Hindlimb muscle (tissue), 1 donor: ENCODE results near the gene ARID1B. TPM values are rescaled to one million over a fixed set of nuclear protein-coding genes. Genes with fewer than 3 reads are reported as not detected.

Source experiments
- DNase-seq: peaks from one replicate; pipeline ENCODE4 v3.0.0-alpha.2; 2013
- polyA plus RNA-seq: library from polyadenylated mRNA; unstranded; fragments of 120-200 nt; gene quantifications from one replicate; pipeline ENCODE4 v1.2.1, GENCODE V29; 2013; ENCODE audit not compliant: insufficient read length

ARID1B gene
- polyA plus RNA-seq, 1 donor = 76.6 TPM

DNA sequence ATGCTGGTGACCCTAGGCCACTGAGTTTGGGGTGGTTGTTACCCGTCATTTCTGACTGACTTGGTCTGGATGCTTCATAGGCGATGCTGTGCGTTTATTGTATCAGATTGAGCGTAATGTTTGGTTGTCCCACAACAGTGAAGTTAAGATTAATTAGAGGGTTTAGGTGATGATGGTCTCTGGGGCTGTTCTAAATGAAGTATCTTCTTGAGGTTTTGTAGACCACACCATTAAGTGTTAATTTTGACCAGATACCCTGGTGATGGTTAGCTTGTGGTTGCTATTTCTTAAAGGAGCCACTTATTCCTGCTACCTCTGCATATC lies 132.8 kb downstream of the ARID1B start:
- no peak for DNase-seq

DNA sequence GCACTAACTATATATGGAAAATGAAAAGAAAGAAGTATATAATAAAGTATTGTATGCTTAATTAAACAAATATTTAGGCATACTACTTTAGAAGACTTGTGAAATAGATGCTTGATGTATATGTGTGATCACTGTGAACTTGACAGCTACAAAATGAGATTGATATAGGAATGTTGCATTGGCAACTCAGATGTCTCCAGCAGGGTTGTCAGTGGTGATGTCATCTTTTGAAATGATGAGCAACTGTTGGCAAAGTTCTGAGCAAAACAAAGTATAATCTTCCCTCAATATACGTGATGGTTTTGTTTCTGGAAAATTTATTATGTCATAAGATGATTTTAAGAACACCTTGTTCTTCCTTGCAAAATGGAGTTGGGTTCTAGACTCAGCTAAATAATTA lies 133.8 kb downstream of the ARID1B start:
- no peak for DNase-seq

DNA sequence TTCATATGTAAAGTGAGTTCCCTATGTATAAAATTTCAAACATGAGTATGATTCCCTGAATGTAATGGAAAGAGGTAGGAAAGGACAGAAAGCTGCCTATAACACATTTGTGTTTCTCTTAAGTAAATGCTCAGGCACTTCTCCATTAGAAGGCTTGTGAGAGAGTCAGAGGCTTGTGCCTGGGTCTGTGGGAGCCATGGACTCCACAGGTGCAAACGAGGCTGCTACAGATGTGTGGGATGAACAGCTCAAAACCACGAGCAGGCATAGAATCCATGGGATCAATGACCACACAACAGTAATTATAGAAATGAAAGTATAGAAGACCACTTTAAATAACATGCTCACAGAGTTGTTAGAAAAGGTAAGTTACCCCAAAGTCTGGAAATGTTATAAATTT lies 134.4 kb downstream of the ARID1B start:
- no peak for DNase-seq

DNA sequence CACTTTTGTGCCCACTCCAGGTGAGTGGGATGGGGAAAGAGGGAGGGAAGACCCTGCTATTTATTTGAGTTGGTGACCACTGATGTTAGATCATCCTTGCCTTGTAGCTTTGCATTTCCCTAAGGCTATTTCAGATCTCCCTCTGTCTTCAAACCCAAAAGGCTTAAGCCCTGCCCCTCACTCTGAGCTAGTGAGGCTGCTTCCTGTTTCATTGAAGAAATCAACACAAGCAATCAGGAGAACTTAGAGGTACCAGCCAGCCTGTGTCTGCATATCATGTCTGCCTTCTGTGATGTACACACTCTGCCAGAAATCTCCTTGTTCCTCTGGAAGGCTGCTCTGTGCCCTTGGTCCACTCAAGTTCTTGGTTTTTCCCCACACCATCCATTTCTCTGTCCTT lies 135.3 kb downstream of the ARID1B start:
- no peak for DNase-seq

DNA sequence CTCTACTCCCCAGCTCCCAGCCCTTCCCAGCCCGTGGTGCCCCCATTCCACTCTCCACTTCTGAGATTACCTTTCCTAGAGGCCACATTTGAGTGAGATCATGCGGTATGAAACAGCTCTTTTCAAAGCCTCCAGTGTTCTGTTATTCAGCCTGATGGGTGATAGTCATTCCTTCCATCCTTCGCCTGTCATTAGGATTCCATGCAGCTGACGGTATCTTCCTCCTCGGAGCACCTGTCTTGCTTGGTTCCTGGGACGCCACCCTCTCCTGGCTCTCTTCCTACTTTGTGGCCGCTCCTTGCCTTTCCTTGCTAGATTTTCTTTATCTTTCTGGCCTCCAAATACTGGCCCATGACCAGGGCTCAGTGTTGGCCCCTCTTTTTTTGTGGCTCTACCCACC lies 137.0 kb downstream of the ARID1B start:
- DNase-seq = no peak

DNA sequence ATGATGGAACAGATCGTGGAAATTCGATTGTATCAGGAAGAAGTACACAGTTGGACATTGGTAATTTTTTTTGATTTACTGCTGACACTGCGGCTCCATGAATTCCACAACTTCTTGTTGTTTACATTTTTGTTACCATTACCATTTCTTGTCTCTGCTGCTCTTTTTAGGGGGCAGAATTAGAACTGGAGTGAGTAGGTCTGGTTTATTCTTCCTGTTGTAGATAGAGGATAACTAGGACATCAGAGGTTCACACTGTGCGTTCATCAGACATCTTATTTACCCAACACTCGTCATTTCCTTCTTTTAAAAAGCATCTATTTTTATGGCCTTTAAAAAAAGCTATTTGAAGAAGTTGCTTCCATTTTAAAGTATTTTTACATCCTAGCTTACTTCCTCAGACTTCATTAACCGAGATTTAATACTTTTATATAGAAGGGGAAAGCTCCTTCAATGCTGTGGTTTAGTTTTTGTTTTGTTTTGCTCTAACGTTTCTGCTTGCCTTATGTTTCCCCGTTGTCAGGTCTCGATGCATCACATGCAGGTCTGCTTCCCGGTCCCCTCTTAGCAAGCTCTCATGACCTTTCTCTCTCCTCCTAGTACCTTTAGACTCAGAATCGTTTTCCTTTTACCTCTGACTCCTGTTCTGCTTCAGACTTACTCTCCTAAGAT lies 139.1 kb downstream of the ARID1B start:
- DNase-seq = no peak

DNA sequence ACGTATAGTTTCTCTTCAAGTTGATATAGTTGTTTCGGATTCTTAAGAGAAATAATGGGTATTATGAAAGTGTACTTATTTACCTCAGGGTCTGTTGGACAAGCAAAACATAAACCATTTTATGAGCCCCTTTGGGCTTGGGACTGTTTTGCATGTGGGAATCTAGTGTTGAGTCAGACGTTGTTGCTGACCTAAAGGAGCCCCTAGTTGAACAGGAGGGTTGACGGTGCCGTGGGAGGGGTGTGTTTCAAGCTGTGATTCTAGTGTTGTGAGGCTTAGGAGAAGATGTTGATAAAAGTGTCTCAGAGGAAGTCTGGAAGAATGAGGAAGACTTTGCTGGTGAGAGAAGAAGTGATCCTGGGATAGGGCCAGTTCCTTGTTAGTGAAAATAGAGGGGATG lies 140.0 kb downstream of the ARID1B start:
- DNase-seq = no peak

DNA sequence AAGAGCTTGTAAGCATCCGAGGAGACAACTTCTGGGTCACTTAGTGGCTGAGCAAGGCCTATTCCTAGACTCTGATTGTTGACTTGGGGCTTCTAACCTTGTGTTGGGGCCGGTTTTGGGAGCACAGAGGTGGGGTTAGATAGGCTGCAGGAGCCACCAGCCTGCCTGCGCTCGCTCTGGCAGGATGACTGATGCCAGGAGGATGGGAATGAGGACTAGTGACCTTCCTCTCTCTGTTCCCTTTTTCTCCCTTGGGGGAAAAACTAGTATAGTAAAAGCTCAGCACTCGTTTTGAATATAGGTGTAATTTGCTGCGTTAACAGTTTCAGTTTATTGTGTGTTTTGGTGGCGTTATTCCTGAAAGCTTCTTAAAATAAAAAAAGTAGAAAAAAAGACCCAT lies 141.5 kb downstream of the ARID1B start:
- DNase-seq = no peak

DNA sequence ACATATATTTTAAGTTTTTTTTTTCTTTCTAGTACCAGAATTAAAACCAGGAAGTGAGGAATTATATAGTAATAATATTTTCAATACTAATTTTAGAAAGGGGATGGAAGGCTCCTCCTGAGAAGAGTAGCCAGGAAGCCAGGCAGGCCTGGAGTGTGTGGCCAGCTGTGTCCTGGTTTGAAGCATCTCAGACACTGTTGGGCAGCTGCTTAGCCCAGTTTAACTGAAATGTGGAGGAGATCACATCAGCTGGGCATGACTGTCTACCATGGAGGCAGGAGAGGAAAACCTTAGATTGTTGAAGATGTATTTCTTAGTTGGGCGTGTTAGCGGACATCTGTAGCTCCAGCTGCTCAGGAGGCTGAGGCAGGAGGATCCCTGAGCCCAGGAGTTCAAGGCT lies 142.2 kb downstream of the ARID1B start:
- no peak for DNase-seq

DNA sequence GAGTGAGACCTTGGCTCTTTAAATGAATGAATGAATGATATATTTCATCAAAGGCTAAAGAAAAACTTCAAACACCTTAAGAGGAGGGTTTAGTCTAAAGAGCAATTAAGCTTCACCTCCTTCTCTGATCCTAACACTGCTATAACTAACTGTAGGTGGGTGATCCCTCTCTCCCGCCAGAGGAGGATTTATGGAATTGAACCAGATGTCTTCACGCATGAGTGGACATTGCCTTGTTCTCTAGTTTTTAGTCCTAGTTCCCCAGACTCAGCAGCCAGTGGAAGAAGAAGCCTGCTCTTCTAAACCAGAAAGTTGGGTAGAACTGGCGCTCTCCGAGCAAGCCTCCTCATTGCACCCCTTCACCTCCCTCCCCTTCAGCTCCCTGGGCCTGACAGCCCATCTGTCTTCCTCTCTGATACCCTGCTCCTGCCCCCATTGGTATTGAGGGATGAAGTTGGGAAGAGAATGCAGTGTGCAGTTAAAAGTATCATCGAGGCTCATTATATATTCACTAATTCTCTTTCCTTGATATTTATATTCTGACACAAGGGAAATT lies 142.7 kb downstream of the ARID1B start:
- no peak for DNase-seq

DNA sequence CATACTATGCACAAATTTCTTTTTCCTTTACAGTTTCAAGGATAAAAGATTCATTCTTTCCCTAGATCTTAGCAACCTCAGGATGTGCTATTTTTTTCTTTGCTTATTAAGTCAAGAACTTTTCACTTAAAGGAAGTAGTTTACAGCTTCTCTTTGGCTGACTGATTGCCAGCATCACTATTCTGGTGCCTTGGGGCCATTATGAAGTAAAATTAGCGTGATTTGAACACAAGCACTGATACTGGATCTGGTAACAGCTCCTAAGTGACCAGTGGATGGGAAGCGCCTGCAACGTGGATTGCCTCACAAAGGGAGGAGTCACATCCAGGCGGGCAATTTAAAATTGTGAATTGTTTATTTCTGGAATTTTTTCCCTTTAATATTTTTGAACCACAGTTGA lies 147.1 kb downstream of the ARID1B start:
- no peak for DNase-seq

DNA sequence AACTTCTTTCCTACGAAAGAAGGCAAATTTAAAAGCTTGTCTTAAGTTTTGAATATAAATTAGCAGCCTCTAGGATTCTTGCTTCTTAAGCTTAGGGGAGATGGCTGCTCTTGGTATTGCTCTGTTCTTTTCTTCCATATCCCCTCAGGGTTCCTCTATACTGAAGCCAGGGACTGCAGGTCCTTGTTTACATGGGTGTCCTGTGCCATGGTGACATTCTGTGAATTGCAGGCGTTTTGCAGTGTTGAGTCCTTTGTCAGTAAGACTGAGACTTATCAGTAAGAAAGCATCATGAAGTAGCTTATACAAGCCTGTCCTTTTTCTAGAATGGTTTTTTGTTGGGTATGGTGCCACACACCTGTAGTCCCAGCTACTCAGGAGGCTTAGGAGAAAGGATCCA lies 147.8 kb downstream of the ARID1B start:
- no peak for DNase-seq

DNA sequence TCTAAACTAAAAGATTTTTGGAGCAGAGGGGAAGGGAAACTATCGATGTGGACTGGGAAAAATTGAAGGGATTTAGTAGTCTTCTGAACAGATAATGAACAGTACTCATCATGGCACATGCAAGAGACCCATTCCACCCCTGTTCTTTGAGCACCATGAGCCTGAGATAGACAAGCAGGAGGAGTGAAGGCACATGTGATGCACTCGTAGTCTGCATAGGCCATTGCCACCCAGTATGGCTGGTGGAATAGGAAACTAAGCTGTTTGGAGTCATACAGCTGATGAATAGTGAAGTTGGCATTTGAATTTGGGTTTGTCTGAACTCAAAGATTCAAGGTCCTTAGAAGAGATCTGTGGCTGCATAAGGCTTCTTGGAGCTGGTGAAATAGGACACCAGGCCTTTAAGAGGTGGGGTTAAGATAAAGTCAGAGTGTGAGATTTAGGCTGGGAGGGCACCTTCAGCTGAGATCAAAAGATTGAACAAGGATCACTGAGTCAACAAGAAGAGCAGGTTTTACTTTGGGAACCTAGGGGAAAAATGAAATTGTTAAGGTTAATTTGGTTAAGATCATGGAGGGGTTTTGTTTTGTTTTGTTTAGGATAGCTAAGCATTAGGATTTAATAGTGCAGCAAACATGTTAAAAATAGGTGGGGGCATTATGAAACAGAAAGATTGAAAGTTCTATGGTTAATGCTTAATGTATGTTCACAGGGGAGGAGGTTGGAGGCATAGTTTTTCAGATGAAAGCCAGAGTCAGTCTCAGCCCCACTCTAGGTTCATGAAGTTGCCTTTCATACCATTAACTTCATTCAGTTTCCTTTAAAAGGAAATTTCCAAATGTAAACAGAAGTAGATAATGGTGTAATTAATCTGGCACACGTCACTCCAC lies 148.8 kb downstream of the ARID1B start:
- no peak for DNase-seq

DNA sequence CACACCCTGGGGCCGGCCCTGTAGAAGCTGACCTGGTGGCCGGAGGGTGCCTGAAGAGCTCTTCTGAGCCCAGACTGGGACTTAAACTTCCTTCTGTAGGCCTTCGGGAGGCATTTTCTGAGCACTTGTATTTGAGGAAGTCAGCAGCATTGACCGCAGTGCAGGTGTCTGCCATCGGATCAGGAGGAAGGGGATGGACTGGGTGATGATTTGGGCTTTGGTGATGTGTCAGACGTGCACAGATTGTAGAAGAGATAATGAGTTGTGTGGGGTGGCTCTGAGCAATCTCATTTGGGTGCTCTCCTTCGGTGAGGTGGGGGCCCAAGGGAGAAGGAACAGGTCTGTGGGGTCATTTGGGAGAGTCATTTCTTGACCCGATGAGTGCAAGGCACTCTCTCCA lies 150.9 kb downstream of the ARID1B start:
- no peak for DNase-seq

DNA sequence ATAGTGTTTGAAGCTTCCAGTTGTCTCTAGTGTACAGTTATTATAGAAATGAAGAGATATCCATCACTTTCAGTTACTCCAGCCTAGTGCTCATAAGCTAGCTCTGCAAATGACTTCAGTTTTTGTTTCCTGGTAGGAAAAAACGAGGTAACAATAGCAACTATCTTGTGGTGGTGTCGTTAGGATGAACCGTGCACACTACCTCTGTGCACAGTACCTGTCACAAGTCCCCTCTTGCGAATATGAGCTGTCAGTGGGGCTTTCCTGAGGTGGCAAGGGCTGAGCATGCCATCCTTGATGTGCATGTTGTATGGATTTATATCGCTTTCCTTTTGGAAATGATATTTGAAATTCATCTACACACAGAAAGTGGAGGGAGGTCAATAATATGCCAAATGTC lies 151.8 kb downstream of the ARID1B start:
- DNase-seq = no peak

DNA sequence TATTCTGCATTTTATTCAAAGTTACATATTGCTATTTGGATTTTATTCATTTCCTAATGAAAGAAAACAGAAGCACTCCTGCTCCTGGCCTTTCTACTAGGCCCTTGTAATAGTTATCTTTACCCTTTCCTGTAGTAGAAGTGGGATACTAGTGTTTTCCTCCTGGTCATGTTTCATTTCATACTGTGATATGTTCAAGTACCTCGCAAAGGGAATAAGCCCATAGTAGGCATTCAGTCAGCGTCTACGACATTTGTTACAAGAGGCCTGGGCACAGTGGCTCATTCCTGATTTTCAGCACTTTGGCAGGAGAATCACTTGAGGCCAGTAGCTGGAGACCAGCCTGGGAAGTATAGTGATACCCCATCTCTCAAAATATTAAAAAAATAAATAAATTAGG lies 154.1 kb downstream of the ARID1B start:
- no peak for DNase-seq

DNA sequence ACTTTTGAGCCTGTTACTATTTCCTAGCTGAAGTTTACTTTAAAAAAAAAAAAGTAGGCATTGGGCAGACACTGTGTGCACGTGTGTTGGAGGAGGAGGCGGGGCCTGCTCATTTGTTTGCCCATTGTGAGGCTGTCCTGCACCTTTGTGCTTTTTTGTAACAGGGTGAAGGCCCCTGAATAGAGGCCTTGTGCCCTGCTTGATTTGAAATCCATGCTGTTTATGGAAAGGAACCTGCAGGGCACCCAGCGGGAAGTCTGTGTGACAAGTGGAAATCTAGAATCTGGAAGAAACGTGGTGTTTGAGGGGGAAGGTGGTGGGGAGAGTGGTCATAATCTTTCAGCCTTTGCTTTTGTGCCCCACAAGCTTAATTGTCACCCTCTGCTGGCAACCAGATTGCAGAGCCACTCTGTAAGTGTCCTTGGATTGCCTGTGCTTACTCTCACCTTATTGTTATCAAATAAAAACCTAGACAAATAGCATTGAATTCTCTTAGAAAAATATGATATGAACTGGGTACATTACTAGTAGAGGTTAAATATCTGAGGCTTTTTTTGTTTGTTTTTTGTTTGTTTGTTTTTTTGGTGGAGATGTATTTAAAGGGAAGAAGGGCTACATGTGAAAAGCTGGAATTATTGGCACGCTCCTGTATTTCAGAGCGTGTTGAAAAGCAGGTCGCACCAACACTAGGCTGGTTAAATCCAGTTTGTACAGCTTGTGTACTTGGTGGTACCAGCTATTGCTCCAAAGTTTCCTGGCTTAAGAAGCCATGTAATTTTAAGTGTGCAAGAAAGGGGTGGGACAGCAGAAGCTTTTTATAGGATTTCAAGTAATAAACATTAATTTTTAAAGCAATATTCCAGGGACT lies 156.3 kb downstream of the ARID1B start:
- no peak for DNase-seq

DNA sequence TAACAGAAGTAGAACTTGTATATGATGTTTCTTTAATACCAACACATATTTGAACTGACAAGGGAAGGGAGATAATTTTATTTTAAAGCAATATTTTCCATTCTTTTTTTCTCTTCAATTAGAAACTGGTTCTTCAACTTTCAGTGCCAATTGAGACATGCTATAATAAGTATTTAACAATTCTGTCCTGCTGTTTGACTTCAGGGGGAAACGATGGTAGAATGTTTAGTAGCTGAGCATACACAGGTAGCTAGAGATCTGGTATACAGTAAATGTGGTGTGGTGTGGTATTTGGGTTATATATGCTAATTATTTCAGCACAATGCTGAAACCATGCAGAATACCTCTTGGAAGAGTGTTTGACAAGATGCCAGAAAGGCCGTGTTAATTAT lies 156.9 kb downstream of the ARID1B start:
- DNase-seq = no peak

DNA sequence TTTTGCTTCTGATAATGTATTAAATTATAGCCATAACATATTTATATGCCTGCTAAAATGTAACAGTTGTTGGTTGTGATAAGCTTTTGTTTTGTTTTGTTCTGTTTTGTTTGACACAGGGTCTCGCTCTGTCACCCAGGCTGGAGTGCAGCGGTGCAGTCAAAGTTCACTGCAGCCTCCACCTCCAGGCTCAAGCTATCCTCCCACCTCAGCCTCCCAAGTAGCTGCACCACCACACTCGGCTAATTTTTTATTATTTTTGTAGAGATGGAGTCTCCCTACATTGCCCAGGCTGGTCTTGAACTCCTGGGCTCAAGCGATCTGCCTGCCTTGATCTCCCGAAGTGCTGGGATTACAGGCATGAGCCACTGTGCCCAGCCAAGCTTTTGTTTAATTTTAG lies 157.8 kb downstream of the ARID1B start:
- no peak for DNase-seq

DNA sequence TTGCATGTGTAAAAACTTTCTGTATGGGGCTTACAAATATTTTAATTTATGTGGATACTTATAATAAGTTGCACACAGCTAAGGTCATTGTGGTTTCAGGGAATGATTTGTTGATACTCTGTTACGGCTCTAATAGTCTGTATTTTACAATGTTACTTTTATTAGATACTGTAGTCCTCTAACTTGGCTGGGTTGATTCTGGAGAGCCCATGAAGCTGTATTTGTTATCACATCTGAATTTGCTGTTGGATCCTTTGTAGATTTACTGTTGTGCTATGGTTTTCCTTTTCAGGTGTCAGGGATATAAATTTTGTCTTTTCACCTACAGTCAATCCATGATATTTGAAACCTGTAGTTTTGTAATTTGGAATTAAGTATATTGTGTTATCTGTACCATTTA lies 161.0 kb downstream of the ARID1B start:
- no peak for DNase-seq

DNA sequence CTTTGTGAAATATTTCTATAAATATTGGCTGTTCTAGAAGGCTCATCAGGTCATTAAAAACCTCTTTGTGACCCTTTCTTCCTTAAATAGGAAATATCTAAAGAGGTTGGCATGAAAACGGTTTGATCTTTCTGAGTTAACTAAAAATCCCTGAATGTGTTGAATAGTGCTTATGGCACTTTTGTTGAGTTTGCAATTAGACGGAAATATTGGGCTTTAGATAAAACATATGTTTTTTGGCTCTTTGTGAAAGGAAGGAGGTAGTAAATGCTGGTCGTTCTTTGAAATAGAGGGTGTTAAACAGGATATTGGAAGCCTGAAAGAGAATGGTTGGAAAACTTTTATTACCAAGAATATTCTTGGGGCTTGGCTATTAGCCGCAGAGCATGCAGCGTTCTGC lies 163.0 kb downstream of the ARID1B start:
- DNase-seq = no peak

DNA sequence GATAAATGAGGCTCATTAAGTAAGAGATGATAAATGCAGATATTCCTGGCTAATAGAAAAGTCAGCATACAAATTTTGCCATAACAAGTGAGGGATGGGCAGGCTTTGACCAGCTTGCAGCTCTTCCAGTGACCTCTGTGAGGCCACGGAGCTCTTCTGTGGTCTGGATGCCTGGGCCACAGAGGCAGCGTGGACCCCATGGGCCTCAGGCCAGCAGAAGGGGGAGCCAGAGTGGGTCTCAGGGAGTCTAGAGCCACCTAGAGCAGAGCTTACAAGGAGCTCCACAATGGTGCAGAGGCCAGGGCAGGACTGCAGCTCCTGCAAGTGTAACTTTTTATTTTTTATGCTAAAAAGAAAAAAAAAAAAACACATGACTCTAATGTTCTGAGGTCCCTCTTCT lies 165.1 kb downstream of the ARID1B start:
- no peak for DNase-seq

DNA sequence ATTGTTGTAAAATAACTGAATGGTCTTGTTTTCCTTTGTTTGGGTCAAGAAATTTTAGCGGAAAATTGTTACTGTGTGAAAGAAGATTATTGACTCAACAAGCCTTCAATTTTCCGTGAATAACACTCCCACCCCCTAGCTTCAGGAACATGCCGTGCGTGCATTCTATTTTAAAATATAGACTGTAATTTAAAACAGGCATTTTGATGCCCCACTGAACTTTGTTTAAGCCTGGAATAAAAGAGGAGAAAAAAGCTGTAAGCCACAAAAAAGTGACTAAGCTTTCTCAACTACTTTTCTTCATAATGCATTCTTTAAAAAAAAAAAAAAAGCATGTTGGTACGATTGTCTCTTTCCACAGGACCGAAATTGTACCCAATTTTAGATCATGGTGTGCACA lies 166.0 kb downstream of the ARID1B start:
- no peak for DNase-seq
